Stimulated activated naive CD8-positive, alpha-beta T cell treated with anti-CD3 and anti-CD28 coated beads, Interleukin-15, amount 100 ng/mL, for 72 hours (primary cell): ENCODE measurements around the gene ZNF451.
"Not testable (repeated sequence)": the region's sequence is repeated elsewhere in the genome, so short reads cannot be mapped to it uniquely, and the experiment has no call there.

Source experiments
- ATAC-seq: fragments of 150-1000 bp; cut with Tn5 transposase; 2 replicates; pipeline ENCODE4 v1.10.0; 2021; ENCODE audit warnings: mild to moderate bottlenecking, moderate library complexity
- DNase-seq, 2 donors: peaks; one replicate each; pipeline ENCODE4 v3.0.0; 2021 to 2022
- H3K27ac Mint-ChIP-seq, 2 donors: one replicate each; pipeline ENCODE4 v1.8.0; 2022; ENCODE audit warnings: mild to moderate bottlenecking in 2 of 2, mixed read lengths in 2 of 2, moderate library complexity in 2 of 2
- H3K27me3 Mint-ChIP-seq: one replicate; pipeline ENCODE4 v1.8.0; 2022; ENCODE audit warnings: mixed read lengths
- H3K4me1 Mint-ChIP-seq: one replicate; pipeline ENCODE4 v1.8.0; 2022; ENCODE audit warnings: mild to moderate bottlenecking, mixed read lengths
- H3K4me3 Mint-ChIP-seq, 2 donors: one replicate each; pipeline ENCODE4 v1.8.0; 2022; ENCODE audit warnings: mild to moderate bottlenecking in 2 of 2, mixed read lengths in 2 of 2, moderate library complexity in 1 of 2
- H3K9me3 Mint-ChIP-seq, 2 donors: one replicate each; pipeline ENCODE4 v1.8.0; 2022; ENCODE audit warnings: mixed read lengths in 2 of 2

Gene ZNF451, protein sequence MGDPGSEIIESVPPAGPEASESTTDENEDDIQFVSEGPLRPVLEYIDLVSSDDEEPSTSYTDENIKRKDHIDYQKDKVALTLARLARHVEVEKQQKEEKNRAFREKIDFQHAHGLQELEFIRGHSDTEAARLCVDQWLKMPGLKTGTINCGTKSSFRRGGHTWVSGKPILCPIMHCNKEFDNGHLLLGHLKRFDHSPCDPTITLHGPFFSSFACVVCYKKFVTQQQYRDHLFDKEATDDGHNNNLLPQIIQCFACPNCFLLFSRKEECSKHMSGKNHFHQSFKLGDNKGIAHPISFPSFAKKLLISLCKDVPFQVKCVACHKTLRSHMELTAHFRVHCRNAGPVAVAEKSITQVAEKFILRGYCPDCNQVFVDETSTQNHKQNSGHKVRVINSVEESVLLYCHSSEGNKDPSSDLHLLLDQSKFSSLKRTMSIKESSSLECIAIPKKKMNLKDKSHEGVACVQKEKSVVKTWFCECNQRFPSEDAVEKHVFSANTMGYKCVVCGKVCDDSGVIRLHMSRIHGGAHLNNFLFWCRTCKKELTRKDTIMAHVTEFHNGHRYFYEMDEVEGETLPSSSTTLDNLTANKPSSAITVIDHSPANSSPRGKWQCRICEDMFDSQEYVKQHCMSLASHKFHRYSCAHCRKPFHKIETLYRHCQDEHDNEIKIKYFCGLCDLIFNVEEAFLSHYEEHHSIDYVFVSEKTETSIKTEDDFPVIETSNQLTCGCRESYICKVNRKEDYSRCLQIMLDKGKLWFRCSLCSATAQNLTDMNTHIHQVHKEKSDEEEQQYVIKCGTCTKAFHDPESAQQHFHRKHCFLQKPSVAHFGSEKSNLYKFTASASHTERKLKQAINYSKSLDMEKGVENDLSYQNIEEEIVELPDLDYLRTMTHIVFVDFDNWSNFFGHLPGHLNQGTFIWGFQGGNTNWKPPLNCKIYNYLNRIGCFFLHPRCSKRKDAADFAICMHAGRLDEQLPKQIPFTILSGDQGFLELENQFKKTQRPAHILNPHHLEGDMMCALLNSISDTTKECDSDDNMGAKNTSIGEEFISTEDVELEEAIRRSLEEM

DNA sequence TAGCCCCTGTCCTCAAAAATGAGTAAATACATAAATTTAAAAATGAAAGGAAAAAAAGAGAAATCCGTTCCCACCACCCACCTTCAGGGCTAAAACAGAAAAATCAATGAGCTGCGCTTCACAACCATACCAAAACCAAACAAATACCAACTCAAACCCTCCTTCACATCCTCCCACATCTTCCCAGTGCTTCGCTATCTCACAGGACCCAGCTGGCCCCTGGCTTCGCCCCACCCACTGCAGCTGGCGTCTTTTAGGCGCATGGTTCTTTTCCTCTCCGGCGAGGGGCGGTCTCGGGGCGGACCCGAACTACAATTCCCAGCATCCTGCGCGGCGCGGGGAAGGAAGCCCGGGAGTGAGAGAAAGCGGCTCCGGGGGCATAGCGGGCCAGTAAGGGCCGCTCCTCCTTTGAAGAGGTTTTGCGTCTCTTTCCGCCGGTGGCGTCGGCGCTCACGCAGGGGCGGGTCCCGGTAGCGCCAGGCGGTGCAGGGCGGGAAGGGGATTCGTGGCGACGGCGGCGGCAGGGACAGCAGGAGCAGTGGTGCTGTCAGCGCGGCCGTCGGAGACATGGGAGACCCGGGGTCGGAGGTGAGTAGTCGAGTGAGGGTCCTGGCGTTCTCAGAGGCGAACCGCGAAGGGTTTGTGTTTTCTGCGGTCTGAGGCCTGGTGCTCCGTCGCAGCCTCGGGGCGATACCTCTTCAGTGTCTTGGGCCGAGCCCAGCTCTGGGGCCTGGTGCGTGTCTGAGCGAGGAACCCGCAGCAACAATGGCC is at the start of gene ZNF451:
Gene ZNF451 (plus strand): TSS at position 502 of the 771 bp plus-strand sequence. CDS start 66 bp downstream, at position 568.
- Mint-ChIP-seq H3K4me1 (peaks cover 37% of the 10 kb centered on the region), H3K27me3 (no peaks in the 10 kb centered on the region), H3K9me3 (no peaks in the 10 kb centered on the region), H3K4me3 (peak within 1 kb of the TSS; percentile 82 to 85), H3K27ac (peak within 1 kb of the TSS; percentile 83 to 99)
- ATAC-seq, result peak; percentile 93
- peak; percentile 94 to 96 for DNase-seq

DNA sequence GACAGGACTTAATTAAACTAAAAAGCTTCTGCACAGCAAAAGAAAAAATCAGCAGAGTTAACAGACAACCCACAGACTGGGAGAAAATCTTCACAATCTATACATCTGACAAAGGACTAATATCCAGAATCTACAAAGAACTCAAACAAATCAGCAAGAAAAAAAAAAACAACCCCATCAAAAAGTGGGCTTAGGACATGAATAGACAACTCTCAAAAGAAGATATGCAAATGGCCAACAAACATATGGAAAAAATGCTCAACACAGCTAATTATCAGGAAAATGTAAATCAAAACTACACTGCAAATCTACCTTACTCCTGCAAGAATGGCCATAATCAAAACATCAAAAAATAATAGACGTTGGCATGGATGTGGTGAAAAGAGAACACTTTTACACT is 45.9 kb upstream of the ZNF451 start:
- Mint-ChIP-seq H3K4me1 (peaks cover 24% of the 10 kb centered on the region), H3K27me3 (peaks cover 68% of the 10 kb centered on the region)
- ATAC-seq, H3K9me3 Mint-ChIP-seq, H3K4me3 Mint-ChIP-seq, H3K27ac Mint-ChIP-seq, DNase-seq: not testable (repeated sequence)

GRCh38 chr6:57044568-57044967 is 45.4 kb upstream of the ZNF451 start:
- Mint-ChIP-seq H3K27ac (no peak overlapping the region), H3K4me3 (no peak overlapping the region), H3K27me3 (peaks cover 63% of the 10 kb centered on the region), H3K4me1 (peaks cover 29% of the 10 kb centered on the region), H3K9me3 (no peaks in the 10 kb centered on the region)
- ATAC-seq (no peak), DNase-seq (no peak)

GRCh38 chr6:57046332-57047256 is 43.4 kb upstream of the ZNF451 start, which contains the start of gene KIAA1586:
KIAA1586 (plus strand) TSS chr6:57046693; CDS start chr6:57046756, 63 bp downstream.
- H3K27ac Mint-ChIP-seq, result peak within 1 kb of the TSS; percentile 98
- H3K9me3 Mint-ChIP-seq, result not testable (repeated sequence)
- H3K27me3 Mint-ChIP-seq, result peaks cover 43% of the 10 kb centered on the region
- H3K4me1 Mint-ChIP-seq, result peaks cover 41% of the 10 kb centered on the region
- peak; percentile 73 to 80 for DNase-seq
- peak within 1 kb of the TSS; percentile 94 to 96 for H3K4me3 Mint-ChIP-seq
- ATAC-seq, result peak; percentile 94

- H3K27ac Mint-ChIP-seq, H3K4me3 Mint-ChIP-seq, DNase-seq, H3K9me3 Mint-ChIP-seq: not testable (repeated sequence)
- peak; percentile 66 for ATAC-seq
- H3K4me1 Mint-ChIP-seq, result peaks cover 41% of the 10 kb centered on the region
- H3K27me3 Mint-ChIP-seq, result peaks cover 36% of the 10 kb centered on the region
Measured at GRCh38 chr6:57047257-57047585, 42.8 kb upstream of the ZNF451 start.

DNA sequence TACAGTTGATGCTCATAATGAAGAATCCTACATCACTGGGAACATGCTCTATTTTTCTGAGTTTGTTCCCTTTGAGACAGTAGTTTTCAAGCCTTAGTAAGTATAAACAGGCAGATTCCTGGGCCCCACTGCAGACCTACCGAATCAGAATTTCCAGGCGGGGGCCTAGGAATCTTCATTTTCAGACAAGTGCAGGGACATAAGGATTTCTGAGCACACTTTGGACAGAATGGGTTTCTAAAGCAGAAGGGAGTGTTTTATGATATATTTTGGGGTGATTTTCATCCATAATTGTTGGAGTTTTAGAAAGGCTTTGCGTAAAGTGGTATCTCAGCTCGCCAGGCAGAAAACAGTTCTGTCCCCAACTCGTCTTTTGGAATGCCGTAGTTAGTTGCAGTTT is 42.1 kb upstream of the ZNF451 start:
- peaks cover 41% of the 10 kb centered on the region for H3K4me1 Mint-ChIP-seq
- H3K27ac Mint-ChIP-seq, result peak overlapping the region in 1 of 2 donors; percentile 82
- peak overlapping the region; percentile 63 to 85 for H3K4me3 Mint-ChIP-seq
- ATAC-seq, DNase-seq, H3K9me3 Mint-ChIP-seq: not testable (repeated sequence)
- H3K27me3 Mint-ChIP-seq, result peaks cover 31% of the 10 kb centered on the region

DNA sequence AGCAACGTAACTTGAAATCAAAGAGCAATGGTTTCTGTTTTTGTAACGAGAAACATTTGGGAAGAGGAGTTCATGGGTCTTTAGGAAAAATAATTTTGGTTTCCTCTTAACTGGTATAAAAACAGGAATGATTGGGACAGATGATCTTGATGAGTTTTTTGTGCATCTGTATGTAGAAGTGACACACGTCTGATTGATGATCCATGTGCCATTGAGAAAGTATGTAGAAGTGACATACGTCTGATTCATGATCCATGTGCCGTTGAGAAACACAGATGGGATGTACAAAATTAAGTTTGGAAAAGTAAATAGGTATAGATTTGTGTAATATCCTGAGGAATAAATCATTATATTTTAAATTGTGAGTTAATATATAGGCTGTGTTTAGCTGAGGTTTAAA is 41.4 kb upstream of the ZNF451 start:
- H3K27ac Mint-ChIP-seq, result no peak overlapping the region
- H3K4me3 Mint-ChIP-seq, result peak overlapping the region; percentile 63 to 85
- DNase-seq, result no peak
- peaks cover 41% of the 10 kb centered on the region for H3K4me1 Mint-ChIP-seq
- no peaks in the 10 kb centered on the region for H3K9me3 Mint-ChIP-seq
- ATAC-seq, result no peak
- peaks cover 24% of the 10 kb centered on the region for H3K27me3 Mint-ChIP-seq

- DNase-seq, result no peak
- H3K4me3 Mint-ChIP-seq, result no peak overlapping the region
- no peaks in the 10 kb centered on the region for H3K9me3 Mint-ChIP-seq
- no peaks in the 10 kb centered on the region for H3K4me1 Mint-ChIP-seq
- no peaks in the 10 kb centered on the region for H3K27me3 Mint-ChIP-seq
- no peak for ATAC-seq
- H3K27ac Mint-ChIP-seq, result no peak overlapping the region
Measured at GRCh38 chr6:57063847-57064246, 26.1 kb upstream of the ZNF451 start.

- no peaks in the 10 kb centered on the region for H3K9me3 Mint-ChIP-seq
- no peak overlapping the region for H3K27ac Mint-ChIP-seq
- DNase-seq (no peak), ATAC-seq (no peak)
- no peaks in the 10 kb centered on the region for H3K27me3 Mint-ChIP-seq
- no peaks in the 10 kb centered on the region for H3K4me1 Mint-ChIP-seq
- no peak overlapping the region for H3K4me3 Mint-ChIP-seq
Measured at GRCh38 chr6:57064809-57065208, 25.2 kb upstream of the ZNF451 start.

- no peak for ATAC-seq
- Mint-ChIP-seq H3K4me1 (no peaks in the 10 kb centered on the region), H3K27ac (no peak overlapping the region), H3K9me3 (no peaks in the 10 kb centered on the region), H3K4me3 (no peak overlapping the region), H3K27me3 (no peaks in the 10 kb centered on the region)
- DNase-seq, result no peak
Measured at GRCh38 chr6:57068061-57068460, 21.9 kb upstream of the ZNF451 start.

DNA sequence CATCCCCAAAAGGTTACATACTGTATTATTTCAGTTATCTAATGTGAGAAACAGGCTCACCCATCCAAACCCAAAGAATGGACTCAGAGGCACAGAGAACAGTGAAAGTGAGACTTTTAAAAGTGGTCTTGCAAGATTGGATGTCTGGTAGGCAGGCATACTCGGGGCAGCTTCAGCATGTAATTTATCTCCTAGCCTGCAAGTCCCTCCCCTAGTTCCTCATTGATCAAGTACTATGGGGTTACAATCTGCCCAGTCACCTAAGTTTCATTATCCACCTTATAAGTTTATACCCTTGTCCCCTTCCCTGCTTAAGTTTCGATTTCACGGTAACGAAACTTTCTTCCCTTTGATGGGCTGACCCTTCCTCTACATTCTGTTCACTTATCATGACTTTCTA is 20.8 kb upstream of the ZNF451 start:
- ATAC-seq (no peak), DNase-seq (no peak)
- Mint-ChIP-seq H3K27me3 (no peaks in the 10 kb centered on the region), H3K4me3 (no peak overlapping the region), H3K9me3 (no peaks in the 10 kb centered on the region), H3K4me1 (no peaks in the 10 kb centered on the region), H3K27ac (no peak overlapping the region)

- Mint-ChIP-seq H3K9me3 (no peaks in the 10 kb centered on the region), H3K27me3 (no peaks in the 10 kb centered on the region), H3K4me3 (no peak overlapping the region), H3K27ac (no peak overlapping the region), H3K4me1 (no peaks in the 10 kb centered on the region)
- ATAC-seq, result no peak
- no peak for DNase-seq
Measured at GRCh38 chr6:57069920-57070331, 20.1 kb upstream of the ZNF451 start.

GRCh38 chr6:57072108-57072507 is 17.9 kb upstream of the ZNF451 start:
- no peak overlapping the region for H3K27ac Mint-ChIP-seq
- no peak for ATAC-seq
- no peaks in the 10 kb centered on the region for H3K27me3 Mint-ChIP-seq
- no peaks in the 10 kb centered on the region for H3K9me3 Mint-ChIP-seq
- H3K4me3 Mint-ChIP-seq, result no peak overlapping the region
- no peak for DNase-seq
- H3K4me1 Mint-ChIP-seq, result no peaks in the 10 kb centered on the region

DNA sequence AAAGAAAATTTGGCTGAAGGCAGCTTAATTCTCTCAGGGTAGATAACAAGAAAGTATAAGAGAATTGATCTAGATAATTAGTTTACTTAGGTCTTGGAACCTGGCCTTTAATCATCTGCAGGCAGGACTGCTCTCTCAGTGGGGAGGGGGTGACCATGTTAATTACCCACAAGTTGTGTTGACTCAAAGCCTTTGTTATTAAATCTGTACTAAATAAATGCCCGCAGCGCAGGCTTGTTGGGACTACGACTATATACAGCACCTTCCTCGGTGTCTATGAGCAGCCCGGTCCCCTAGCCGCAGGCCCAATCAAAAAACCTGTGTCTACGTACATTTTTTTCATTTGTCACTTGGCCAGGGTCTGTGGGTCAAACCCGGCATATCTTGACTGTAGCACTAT is 15.6 kb upstream of the ZNF451 start:
- H3K27me3 Mint-ChIP-seq, result no peaks in the 10 kb centered on the region
- no peak for DNase-seq
- no peak overlapping the region for H3K4me3 Mint-ChIP-seq
- no peaks in the 10 kb centered on the region for H3K9me3 Mint-ChIP-seq
- no peaks in the 10 kb centered on the region for H3K4me1 Mint-ChIP-seq
- no peak overlapping the region for H3K27ac Mint-ChIP-seq
- ATAC-seq, result no peak
